ENCODE results near the gene ZNF385B. TPM values are rescaled to one million over a fixed set of nuclear protein-coding genes. Genes with fewer than 3 reads are reported as not detected.

Gene ZNF385B
- total and polyA plus RNA-seq, 10 of the 15 experiments (the other 5 are each of a cell fraction or from before 2014, with no cell fraction given) = not detected

DNA sequence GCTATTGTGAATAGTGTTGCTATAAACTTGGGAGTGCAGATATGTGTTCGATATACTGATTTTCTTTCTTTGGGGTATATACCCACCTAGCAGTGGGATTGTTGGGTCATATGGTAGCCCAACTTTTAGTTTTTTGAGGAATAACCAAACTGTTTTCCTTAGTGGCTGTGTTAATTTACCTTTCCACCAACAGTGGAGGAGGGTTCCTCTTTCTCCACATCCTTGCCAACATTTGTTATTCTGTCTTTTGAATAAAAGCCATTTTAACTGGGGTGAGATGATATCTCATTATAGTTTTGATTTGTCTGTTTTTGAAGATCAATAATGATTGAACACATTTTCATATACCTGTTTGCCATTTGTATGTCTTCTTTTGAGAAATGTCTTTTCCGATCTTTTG, 314.8 kb downstream of the ZNF385B start:
- TF ChIP-seq KAT2A (conservative IDR thresholded peaks at IDR 0.05; ENCODE audit: control insufficient read depth, low read depth, low read length) (no peak), ZSCAN29 (IDR thresholded peaks at IDR 0.05) (no peak), KLF5 (IDR thresholded peaks at IDR 0.05; ENCODE audit: partially characterized antibody) (no peak), NR2F1 (conservative IDR thresholded peaks at IDR 0.05) (no peak), HDGF (IDR thresholded peaks at IDR 0.05) (no peak), TCF3 (IDR thresholded peaks at IDR 0.05; ENCODE audit: borderline replicate concordance, insufficient read depth, low read depth, low read length) (no peak), ATF7 (IDR thresholded peaks at IDR 0.05; ENCODE audit: low read depth) (no peak), NFYA (IDR thresholded peaks at IDR 0.05; ENCODE audit: borderline replicate concordance, low read depth, low read length) (no peak), MTA2 (IDR thresholded peaks at IDR 0.05; ENCODE audit: low read depth) (no peak), PKNOX1 (IDR thresholded peaks at IDR 0.05) (no peak), CEBPZ (IDR thresholded peaks at IDR 0.05; ENCODE audit: low read depth, low read length) (no peak), SKIL (IDR thresholded peaks at IDR 0.05; ENCODE audit: low read depth, poor library complexity, severe bottlenecking) (no peak), SMC3 (IDR thresholded peaks at IDR 0.05; ENCODE audit: borderline replicate concordance, low read length) (no peak)
- TF ChIP-seq, protein P1, sequence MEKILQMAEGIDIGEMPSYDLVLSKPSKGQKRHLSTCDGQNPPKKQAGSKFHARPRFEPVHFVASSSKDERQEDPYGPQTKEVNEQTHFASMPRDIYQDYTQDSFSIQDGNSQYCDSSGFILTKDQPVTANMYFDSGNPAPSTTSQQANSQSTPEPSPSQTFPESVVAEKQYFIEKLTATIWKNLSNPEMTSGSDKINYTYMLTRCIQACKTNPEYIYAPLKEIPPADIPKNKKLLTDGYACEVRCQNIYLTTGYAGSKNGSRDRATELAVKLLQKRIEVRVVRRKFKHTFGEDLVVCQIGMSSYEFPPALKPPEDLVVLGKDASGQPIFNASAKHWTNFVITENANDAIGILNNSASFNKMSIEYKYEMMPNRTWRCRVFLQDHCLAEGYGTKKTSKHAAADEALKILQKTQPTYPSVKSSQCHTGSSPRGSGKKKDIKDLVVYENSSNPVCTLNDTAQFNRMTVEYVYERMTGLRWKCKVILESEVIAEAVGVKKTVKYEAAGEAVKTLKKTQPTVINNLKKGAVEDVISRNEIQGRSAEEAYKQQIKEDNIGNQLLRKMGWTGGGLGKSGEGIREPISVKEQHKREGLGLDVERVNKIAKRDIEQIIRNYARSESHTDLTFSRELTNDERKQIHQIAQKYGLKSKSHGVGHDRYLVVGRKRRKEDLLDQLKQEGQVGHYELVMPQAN (conservative IDR thresholded peaks at IDR 0.05) = no peak
- no peaks in the 10 kb centered on the region for H3K36me3 ChIP-seq (ENCODE audit: control insufficient read depth in 2 of 2, insufficient read depth in 2 of 2, low read length in 1 of 2)
- H3K9me3 ChIP-seq (replicated peaks; ENCODE audit: control insufficient read depth, insufficient read depth, low read length) = no peaks in the 10 kb centered on the region
- no TSS peak for BruUV-seq (replicated peaks)
- in situ Hi-C loops (cut with MboI) = no loop called here
- no peak for DNase-seq (ENCODE audit: low read depth, low spot score)
- no peaks in the 10 kb centered on the region for H3K4me1 ChIP-seq (ENCODE audit: control insufficient read depth, insufficient read depth, low read length)
- 59% methylated on average over 2 of the region's 2 CpGs for WGBS (ENCODE audit: insufficient coverage, insufficient replicate concordance, low lambda C conversion rate, missing lambda C conversion rate)
- RAD21 ChIA-PET (ENCODE audit: unreplicated experiment) = no interaction called here
- H3K9ac ChIP-seq (ENCODE audit: control insufficient read depth, insufficient read depth, low read length) = no peak overlapping the region
- H3K4me2 ChIP-seq (ENCODE audit: control insufficient read depth, insufficient read depth) = no peak overlapping the region
- CTCF ChIA-PET = no interaction called here
- no peaks in the 10 kb centered on the region; a peak in 1 of 4 replicates for H3K27me3 ChIP-seq (replicated peaks in 1 of 2; ENCODE audit: control insufficient read depth in 2 of 2, insufficient read depth in 2 of 2, low read length in 1 of 2)
- SMC1A ChIA-PET (ENCODE audit: uncharacterized antibody, unreplicated experiment) = no interaction called here
- FAIRE-seq = no peak
- H4K20me1 ChIP-seq (ENCODE audit: control insufficient read depth, insufficient read depth) = no peaks in the 10 kb centered on the region
- POLR2A ChIA-PET = no interaction called here
- no peak overlapping the region for H2AFZ ChIP-seq (ENCODE audit: control insufficient read depth, low read depth, low read length)
- no peak for ATAC-seq
- H3K27ac ChIP-seq (ENCODE audit: control insufficient read depth, insufficient read depth) = no peak overlapping the region
- H3K79me2 ChIP-seq (ENCODE audit: control insufficient read depth, insufficient read depth, low read length) = no peaks in the 10 kb centered on the region
- intact Hi-C loops (cut with micrococcal nuclease; ENCODE audit: unreplicated experiment) = no loop called here
- no peak overlapping the region for H3K4me3 ChIP-seq
